Endothelial cell of umbilical vein (primary cell): ENCODE results near the gene PTN. TPM values are rescaled to one million over a fixed set of nuclear protein-coding genes. Genes with fewer than 3 reads are reported as not detected.

ENCODE experiments used
- BruUV-seq: library from RNA; stranded (reverse); fragments of 400-500 nt; replicated peaks from 2 replicates; lab custom pipeline; 2021; lab: Mats Ljungman, UMichigan
- CTCF ChIA-PET: fragments of 300-600, 350-600 bp; sonication (Branson Sonifier 250); formaldehyde crosslinking; loops from one replicate; lab custom pipeline; 2021; ENCODE audit warnings: antibody characterized with exemption, inconsistent platforms; lab: Charles Lee
- POLR2A ChIA-PET: fragments of 300-600, 350-600 bp; sonication (Branson Sonifier 250); formaldehyde crosslinking; loops from one replicate; lab custom pipeline; 2021; ENCODE audit warnings: antibody characterized with exemption, inconsistent platforms; lab: Charles Lee
- DNase-seq: peaks from one replicate; pipeline ENCODE4 v3.0.0-alpha.2; 2011; ENCODE audit warnings: low read depth, low spot score
- FAIRE-seq: peaks from 2 replicates; lab custom pipeline; 2011; peaks lifted over from hg19 to GRCh38; lab: Jason Lieb, UNC
- H2AFZ ChIP-seq: 2 replicates; pipeline ENCODE4 v1.6.0; 2012; ENCODE audit warnings: low read depth, low read length, control low read depth, inconsistent platforms
- H3K27ac ChIP-seq: 2 replicates; pipeline ENCODE4 v1.5.1; 2011; ENCODE audit warnings: low read depth, mild to moderate bottlenecking, control low read depth, low read length, moderate library complexity; ENCODE audit not compliant: insufficient read depth
- H3K27me3 ChIP-seq, 2 experiments: 2 replicates each; pipeline versions ENCODE4 v1.6.0 to v1.6.1; 2011; ENCODE audit warnings: low read length in 2 of 2, mixed read lengths in 1 of 2; ENCODE audit not compliant: control insufficient read depth in 2 of 2, insufficient read depth in 2 of 2
- H3K36me3 ChIP-seq, 2 experiments: 2 replicates in 1 of 2; 3 replicates in 1 of 2; pipeline ENCODE4 v1.5.1; 2011; ENCODE audit warnings: low read length in 2 of 2, mild to moderate bottlenecking in 1 of 2, moderate library complexity in 1 of 2; ENCODE audit not compliant: control insufficient read depth in 2 of 2, insufficient read depth in 2 of 2; ENCODE audit errors: extremely low read depth in 1 of 2
- H3K4me1 ChIP-seq: 3 replicates; pipeline ENCODE4 v1.5.1; 2011; ENCODE audit warnings: mild to moderate bottlenecking, low read length; ENCODE audit not compliant: control insufficient read depth, insufficient read depth; ENCODE audit errors: extremely low read depth
- H3K4me2 ChIP-seq: 2 replicates; pipeline ENCODE4 v1.6.1; 2011; ENCODE audit warnings: low read length, control low read depth, mixed read lengths; ENCODE audit not compliant: insufficient read depth
- H3K4me3 ChIP-seq, 3 experiments: fragments of 200-600 bp in 1 of 3; sonication (generic), shearing (Covaris generic) in 1 of 3; replicated peaks in 1 of 3; 2 replicates each; pipeline ENCODE4 v1.5.1; 2011 to 2016; ENCODE audit warnings: control low read depth in 3 of 3, low read length in 3 of 3, mild to moderate bottlenecking in 2 of 3, inconsistent platforms in 1 of 3, low read depth in 1 of 3, moderate library complexity in 1 of 3; ENCODE audit not compliant: insufficient read depth in 1 of 3
- H3K79me2 ChIP-seq: 2 replicates; pipeline ENCODE4 v1.6.0; 2012; ENCODE audit warnings: low read length, inconsistent platforms; ENCODE audit not compliant: control insufficient read depth, insufficient read depth
- H3K9ac ChIP-seq: replicated peaks from 2 replicates; pipeline ENCODE3; 2011; ENCODE audit warnings: low read length, control low read depth; ENCODE audit not compliant: insufficient read depth; ENCODE audit errors: extremely low read depth
- H3K9me1 ChIP-seq: replicated peaks from 3 replicates; pipeline ENCODE4 v1.6.0; 2011; ENCODE audit warnings: mild to moderate bottlenecking, low read length; ENCODE audit not compliant: control insufficient read depth, insufficient read depth; ENCODE audit errors: extremely low read depth
- H3K9me3 ChIP-seq: replicated peaks from 2 replicates; pipeline ENCODE4 v1.5.1; 2012; ENCODE audit warnings: low read length, inconsistent platforms; ENCODE audit not compliant: control insufficient read depth, insufficient read depth
- H4K20me1 ChIP-seq: replicated peaks from 2 replicates; pipeline ENCODE3; 2011; ENCODE audit warnings: mild to moderate bottlenecking, low read length; ENCODE audit not compliant: control insufficient read depth, insufficient read depth; ENCODE audit errors: extremely low read depth
- CTCF ChIP-seq, 2 donors: IDR thresholded peaks; 1 replicate in 1 of 2; 2 replicates in 1 of 2; pipeline ENCODE4 v1.5.1; 2011; ENCODE audit warnings: low read length in 2 of 2, mild to moderate bottlenecking in 2 of 2, moderate library complexity in 2 of 2, control low read depth in 1 of 2, inconsistent platforms in 1 of 2, low read depth in 1 of 2; ENCODE audit not compliant: insufficient read depth in 1 of 2; ENCODE audit errors: extremely low read depth in 1 of 2
- EZH2 ChIP-seq: IDR thresholded peaks from 2 replicates; pipeline ENCODE4 v1.6.1; 2012; ENCODE audit warnings: borderline replicate concordance, low read depth, mild to moderate bottlenecking, moderate library complexity, low read length, inconsistent platforms; ENCODE audit not compliant: severe bottlenecking
- FOS ChIP-seq: IDR thresholded peaks from 2 replicates; pipeline ENCODE4 v1.6.1; 2011; ENCODE audit warnings: mild to moderate bottlenecking, low read length, moderate library complexity, borderline replicate concordance; ENCODE audit not compliant: insufficient read depth
- GATA2 ChIP-seq: IDR thresholded peaks from 2 replicates; pipeline ENCODE4 v1.7.0; 2011; ENCODE audit warnings: low read depth, mild to moderate bottlenecking, moderate library complexity, mixed read lengths, low read length; ENCODE audit not compliant: insufficient read length, insufficient read depth
- JUN ChIP-seq: IDR thresholded peaks from 2 replicates; pipeline ENCODE4 v1.6.1; 2011; ENCODE audit warnings: borderline replicate concordance, low read depth; ENCODE audit not compliant: insufficient read length, insufficient read depth
- MYC ChIP-seq: IDR thresholded peaks from one replicate; pipeline ENCODE4 v1.6.1; 2011; ENCODE audit warnings: mild to moderate bottlenecking, low read depth, low read length
- POLR2A ChIP-seq: IDR thresholded peaks from 2 replicates; pipeline ENCODE4 v1.6.1; 2012; ENCODE audit warnings: low read depth, mild to moderate bottlenecking, control low read depth, low read length
- POLR2AphosphoS5 ChIP-seq: IDR thresholded peaks from 2 replicates; pipeline ENCODE4 v1.6.1; 2012; ENCODE audit warnings: low read depth, mild to moderate bottlenecking, control low read depth, low read length, moderate library complexity; ENCODE audit not compliant: insufficient read depth
- dilution Hi-C: fragments of 300-500 bp; cut with MboI; formaldehyde crosslinking; loops from one replicate; pipeline ENCODE4 v1.15.0; 2019; ENCODE audit warnings: low sequenced_read_pairs; ENCODE audit not compliant: extremely low pct_ligation_motif_present
- intact Hi-C: fragments of 100-400 bp; cut with micrococcal nuclease; formaldehyde crosslinking; loops from one replicate; pipeline ENCODE4 v1.10.0; 2022
- polyA plus RNA-seq, 4 experiments: library from polyadenylated mRNA; depleted of rRNA in 3 of 4; stranded (reverse) in 3 of 4; unstranded in 1 of 4; fragments of >200 nt; gene quantifications; 2 replicates each; pipeline versions ENCODE4 v1.2.1 to v1.2.3, GENCODE V29; 2011 to 2012; ENCODE audit warnings: missing spikeins in 1 of 4
- total RNA-seq: library from RNA; stranded (reverse); gene quantifications from 2 replicates; pipeline ENCODE4 v1.2.3, GENCODE V29; 2021
- TF ChIP-seq, protein P1 (sequence below): IDR thresholded peaks from 2 replicates; pipeline ENCODE4 v1.6.1; 2011; ENCODE audit not compliant: insufficient read depth, insufficient read length

The PTN gene
- total and polyA plus RNA-seq, 2 donors (not counting 3 experiments of a cell fraction or from before 2014, with no cell fraction given): 0.07 TPM; not detected in 1

DNA sequence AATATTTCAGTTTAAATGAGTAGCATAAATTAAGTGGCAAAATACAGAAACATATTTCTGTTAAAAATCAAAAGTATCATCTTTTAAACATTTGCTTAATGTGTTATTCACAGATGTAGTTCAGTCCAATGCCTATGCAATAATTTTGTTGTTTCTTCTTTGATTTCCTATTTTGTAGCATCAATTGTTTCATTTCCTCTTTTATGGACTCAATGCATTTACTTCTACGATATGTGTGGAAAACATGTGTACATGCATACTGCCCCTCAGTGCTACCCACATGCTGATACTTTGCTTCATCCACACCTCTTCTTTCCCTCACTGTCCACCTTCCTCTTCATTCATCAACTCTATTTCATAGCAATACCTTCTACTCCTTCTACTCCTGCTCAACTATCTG is 108.1 kb downstream of the PTN start:
- no peaks in the 10 kb centered on the region for H3K36me3 ChIP-seq
- no peaks in the 10 kb centered on the region for H3K9me3 ChIP-seq
- no peaks in the 10 kb centered on the region for H3K79me2 ChIP-seq
- no peaks in the 10 kb centered on the region for H3K27me3 ChIP-seq
- H3K27ac ChIP-seq: no peak overlapping the region
- H4K20me1 ChIP-seq: no peaks in the 10 kb centered on the region
- intact Hi-C loops: no loop called here
- no peak overlapping the region for H3K4me3 ChIP-seq
- FAIRE-seq: no peak
- BruUV-seq: no TSS peak
- DNase-seq: no peak
- H3K9ac ChIP-seq: no peak overlapping the region
- no peak overlapping the region for H2AFZ ChIP-seq
- no peaks in the 10 kb centered on the region for H3K4me1 ChIP-seq
- no peak overlapping the region for H3K4me2 ChIP-seq
- TF ChIP-seq FOS: no peak
- TF ChIP-seq POLR2A: no peak
- TF ChIP-seq POLR2AphosphoS5: no peak
- TF ChIP-seq EZH2: no peak
- POLR2A ChIA-PET: no interaction called here
- no peaks in the 10 kb centered on the region for H3K9me1 ChIP-seq
- dilution Hi-C loops: no loop called here
- CTCF ChIA-PET: no interaction called here

DNA sequence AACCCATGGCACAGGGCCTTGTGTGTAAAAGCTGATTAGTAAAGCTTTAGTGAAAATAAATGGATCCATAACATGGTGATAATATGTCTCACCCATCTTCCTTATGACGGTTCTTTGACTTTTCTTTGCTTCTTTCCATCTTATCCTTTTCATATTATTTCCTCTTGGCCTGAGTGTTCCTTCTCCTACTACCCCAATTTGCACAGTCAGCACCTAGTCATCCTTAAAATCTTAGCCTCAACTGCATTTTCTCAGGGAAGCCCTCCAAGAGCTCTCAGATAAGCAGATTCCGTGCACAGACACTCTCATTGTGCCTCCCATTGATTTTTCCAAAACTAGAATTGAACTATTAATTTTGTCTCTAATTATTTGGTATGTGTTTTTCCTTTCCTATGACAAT is 112.4 kb downstream of the PTN start:
- H3K4me3 ChIP-seq: no peak overlapping the region
- no peaks in the 10 kb centered on the region for H4K20me1 ChIP-seq
- no peak overlapping the region for H3K9ac ChIP-seq
- DNase-seq: no peak
- no peak overlapping the region for H3K27ac ChIP-seq
- ChIA-PET POLR2A (no interaction called here), CTCF (no interaction called here)
- H3K9me3 ChIP-seq: no peaks in the 10 kb centered on the region
- H3K36me3 ChIP-seq: no peaks in the 10 kb centered on the region
- no peak overlapping the region for H3K4me2 ChIP-seq
- TF ChIP-seq, protein P1, sequence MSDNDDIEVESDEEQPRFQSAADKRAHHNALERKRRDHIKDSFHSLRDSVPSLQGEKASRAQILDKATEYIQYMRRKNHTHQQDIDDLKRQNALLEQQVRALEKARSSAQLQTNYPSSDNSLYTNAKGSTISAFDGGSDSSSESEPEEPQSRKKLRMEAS: no peak
- no peak for TF ChIP-seq GATA2
- no peak for TF ChIP-seq MYC
- TF ChIP-seq POLR2A: no peak
- TF ChIP-seq CTCF (IDR thresholded peaks at IDR 0.05; ENCODE audit: extremely low read depth in 1 of 2, insufficient read depth in 1 of 2, low read depth in 1 of 2, low read length in 2 of 2): no peak
- TF ChIP-seq FOS: no peak
- no peak for TF ChIP-seq JUN
- H3K4me1 ChIP-seq: no peaks in the 10 kb centered on the region
- H3K9me1 ChIP-seq: no peaks in the 10 kb centered on the region
- H2AFZ ChIP-seq: no peak overlapping the region
- no TSS peak for BruUV-seq
- no peaks in the 10 kb centered on the region for H3K27me3 ChIP-seq
- dilution Hi-C loops: no loop called here
- no peaks in the 10 kb centered on the region for H3K79me2 ChIP-seq
- intact Hi-C loops: no loop called here
- FAIRE-seq: no peak
